H9 (cell line): Measurements from ENCODE around the gene CMPK2. TPM values are rescaled to one million over a fixed set of nuclear protein-coding genes. Genes with fewer than 3 reads are reported as not detected.

ENCODE experiments used
- DNase-seq: peaks from one replicate; pipeline ENCODE4 v3.0.0-alpha.2; 2017
- H2AFZ ChIP-seq: one replicate; pipeline ENCODE4 v1.6.1; 2013; ENCODE audit warnings: mild to moderate bottlenecking, low read length, control low read depth, moderate library complexity
- H2AK5ac ChIP-seq: 2 replicates; pipeline ENCODE4 v1.6.1; 2013; ENCODE audit warnings: low read length, control low read depth, mixed read lengths; ENCODE audit not compliant: insufficient read length
- H2BK120ac ChIP-seq: one replicate; pipeline ENCODE4 v1.6.1; 2013; ENCODE audit warnings: low read depth, mild to moderate bottlenecking, low read length, control low read depth, inconsistent platforms; ENCODE audit not compliant: poor library complexity, severe bottlenecking
- H2BK12ac ChIP-seq: 2 replicates; pipeline ENCODE4 v1.6.1; 2013; ENCODE audit warnings: low read length, control low read depth, mixed read lengths, low read depth; ENCODE audit not compliant: insufficient read length
- H2BK15ac ChIP-seq: 2 replicates; pipeline ENCODE4 v1.6.1; 2013; ENCODE audit warnings: low read depth, low read length, control low read depth
- H2BK20ac ChIP-seq: one replicate; pipeline ENCODE4 v1.6.1; 2013; ENCODE audit warnings: low read depth, mild to moderate bottlenecking, low read length, control low read depth, inconsistent platforms; ENCODE audit not compliant: poor library complexity, severe bottlenecking
- H2BK5ac ChIP-seq: 2 replicates; pipeline ENCODE4 v1.6.1; 2013; ENCODE audit warnings: low read length, control low read depth, mixed read lengths; ENCODE audit not compliant: insufficient read length
- H3K14ac ChIP-seq: 2 replicates; pipeline ENCODE4 v1.6.1; 2013; ENCODE audit warnings: low read length, control low read depth; ENCODE audit not compliant: insufficient read depth
- H3K18ac ChIP-seq: 2 replicates; pipeline ENCODE4 v1.6.1; 2013; ENCODE audit warnings: low read depth, mild to moderate bottlenecking, mixed read lengths, low read length, control low read depth; ENCODE audit not compliant: insufficient read length
- H3K23ac ChIP-seq: 2 replicates; pipeline ENCODE4 v1.6.1; 2013; ENCODE audit warnings: low read length, control low read depth, mixed read lengths, low read depth; ENCODE audit not compliant: insufficient read length
- H3K23me2 ChIP-seq: 2 replicates; pipeline ENCODE4 v1.6.1; 2013; ENCODE audit warnings: low read depth, mild to moderate bottlenecking, mixed read lengths, low read length, control low read depth; ENCODE audit not compliant: insufficient read length, poor library complexity, severe bottlenecking
- H3K27ac ChIP-seq: 2 replicates; pipeline ENCODE4 v1.5.1; 2013; ENCODE audit warnings: low read length, control low read depth, mixed read lengths, low read depth; ENCODE audit not compliant: insufficient read length
- H3K27me3 ChIP-seq: 2 replicates; pipeline ENCODE4 v1.6.1; 2013; ENCODE audit warnings: low read length, control low read depth, inconsistent platforms; ENCODE audit not compliant: insufficient read depth
- H3K4ac ChIP-seq: 2 replicates; pipeline ENCODE4 v1.6.1; 2013; ENCODE audit warnings: low read depth, mild to moderate bottlenecking, control low read depth, inconsistent platforms, low read length, moderate library complexity
- H3K4me1 ChIP-seq: 2 replicates; pipeline ENCODE4 v1.6.1; 2013; ENCODE audit warnings: low read length, control low read depth, inconsistent platforms; ENCODE audit not compliant: insufficient read depth
- H3K4me2 ChIP-seq: 2 replicates; pipeline ENCODE4 v1.6.1; 2013; ENCODE audit warnings: low read length, control low read depth, mixed read lengths; ENCODE audit not compliant: insufficient read length, insufficient read depth
- H3K56ac ChIP-seq: 2 replicates; pipeline ENCODE4 v1.6.1; 2013; ENCODE audit warnings: low read depth, mild to moderate bottlenecking, mixed read lengths, low read length, control low read depth; ENCODE audit not compliant: insufficient read length
- H3K79me1 ChIP-seq: 2 replicates; pipeline ENCODE4 v1.6.1; 2013; ENCODE audit warnings: low read depth, mild to moderate bottlenecking, moderate library complexity, low read length, control low read depth, inconsistent platforms; ENCODE audit not compliant: insufficient read depth, poor library complexity, severe bottlenecking
- H3K79me2 ChIP-seq: 2 replicates; pipeline ENCODE4 v1.6.1; 2013; ENCODE audit warnings: low read length, control low read depth, inconsistent platforms; ENCODE audit not compliant: insufficient read depth
- H3K9ac ChIP-seq: 2 replicates; pipeline ENCODE4 v1.6.1; 2013; ENCODE audit warnings: low read length, control low read depth, mixed read lengths; ENCODE audit not compliant: insufficient read length; ENCODE audit errors: extremely low read depth
- H3K9me3 ChIP-seq: one replicate; pipeline ENCODE4 v1.6.1; 2013; ENCODE audit warnings: low read depth, low read length, inconsistent platforms; ENCODE audit not compliant: control insufficient read depth
- H3T11ph ChIP-seq: one replicate; pipeline ENCODE4 v1.6.1; 2013; ENCODE audit warnings: mild to moderate bottlenecking, low read length, control low read depth, inconsistent platforms
- H4K20me1 ChIP-seq: one replicate; pipeline ENCODE4 v1.6.1; 2013; ENCODE audit not compliant: control insufficient read depth, insufficient read length, insufficient read depth
- H4K5ac ChIP-seq: 2 replicates; pipeline ENCODE4 v1.6.1; 2013; ENCODE audit warnings: low read depth, mild to moderate bottlenecking, mixed read lengths, low read length, control low read depth; ENCODE audit not compliant: insufficient read length
- H4K8ac ChIP-seq: replicated peaks from 2 replicates; pipeline ENCODE4 v1.6.1; 2013; ENCODE audit warnings: low read length, control low read depth, mixed read lengths, low read depth; ENCODE audit not compliant: insufficient read length
- H4K91ac ChIP-seq: 2 replicates; pipeline ENCODE4 v1.6.1; 2013; ENCODE audit warnings: low read depth, mild to moderate bottlenecking, moderate library complexity, mixed read lengths, low read length, control low read depth; ENCODE audit not compliant: insufficient read length
- H3K27ac Mint-ChIP-seq, 3 experiments: 2 replicates in 2 of 3; 3 replicates in 1 of 3; pipeline ENCODE4 v1.8.0; 2020 to 2021; ENCODE audit warnings: mixed read lengths in 3 of 3, mild to moderate bottlenecking in 1 of 3, moderate library complexity in 1 of 3
- H3K27me3 Mint-ChIP-seq: 2 replicates; pipeline ENCODE4 v1.8.0; 2021; ENCODE audit warnings: low read depth, mild to moderate bottlenecking, moderate library complexity, mixed read lengths
- H3K36me3 Mint-ChIP-seq, 3 experiments: 2 replicates in 2 of 3; 3 replicates in 1 of 3; pipeline ENCODE4 v1.8.0; 2020 to 2021; ENCODE audit warnings: low read depth in 3 of 3, mixed read lengths in 3 of 3; ENCODE audit not compliant: insufficient read depth in 1 of 3
- H3K4me1 Mint-ChIP-seq, 2 experiments: 2 replicates each; pipeline ENCODE4 v1.8.0; 2020; ENCODE audit warnings: mixed read lengths in 2 of 2
- H3K4me3 Mint-ChIP-seq, 2 experiments: 2 replicates in 1 of 2; 3 replicates in 1 of 2; pipeline ENCODE4 v1.8.0; 2020 to 2021; ENCODE audit warnings: mild to moderate bottlenecking in 2 of 2, mixed read lengths in 2 of 2, moderate library complexity in 1 of 2
- H3K9me3 Mint-ChIP-seq, 2 experiments: 2 replicates in 1 of 2; 3 replicates in 1 of 2; pipeline ENCODE4 v1.8.0; 2020; ENCODE audit warnings: mild to moderate bottlenecking in 2 of 2, mixed read lengths in 2 of 2, moderate library complexity in 1 of 2
- CTCF ChIP-seq: fragments of 200-600 bp; sonication (generic); conservative IDR thresholded peaks from 3 replicates; pipeline ENCODE4 v1.8.0; 2021; ENCODE audit warnings: antibody characterized with exemption, mild to moderate bottlenecking
- WGBS: extraction: QIAGEN DNeasy Blood & Tissue Kit; methylation state at CpG from one replicate; pipeline ENCODE4 v1.1.7; 2013; ENCODE audit warnings: missing lambda C conversion rate, low lambda C conversion rate, mixed read lengths; ENCODE audit not compliant: insufficient read length; ENCODE audit errors: extremely low coverage; 5-methylcytosine and 5-hydroxymethylcytosine counted together
- total RNA-seq: library from RNA; stranded (reverse); gene quantifications from 2 replicates; pipeline ENCODE4 v1.2.1, GENCODE V29; 2021

The CMPK2 gene
- total RNA-seq, 1 experiment from 2014 or later, result 0.90 TPM

GRCh38 chr2:6856548-6856920, 9.2 kb downstream of the CMPK2 start:
- peaks cover 12 to 28% (median 28%) of the 10 kb centered on the region in 3 experiments for H3K36me3 Mint-ChIP-seq

More at GRCh38 chr2:6856548-6856920, 9.2 kb downstream of the CMPK2 start:
- H4K8ac ChIP-seq, result no peak overlapping the region
- H4K5ac ChIP-seq, result no peak overlapping the region
- H3K27ac Mint-ChIP-seq, result no peak overlapping the region
- H3K9ac ChIP-seq, result no peak overlapping the region
- no peak overlapping the region for H3T11ph ChIP-seq
- H2BK12ac ChIP-seq, result no peak overlapping the region
- H3K4me2 ChIP-seq, result no peak overlapping the region
- peaks cover 8% of the 10 kb centered on the region for H3K27me3 Mint-ChIP-seq
- H3K27ac ChIP-seq, result no peak overlapping the region
- no peak overlapping the region for H3K18ac ChIP-seq
- H3K14ac ChIP-seq, result no peak overlapping the region
- H3K4me1 ChIP-seq, result no peaks in the 10 kb centered on the region
- H2BK5ac ChIP-seq, result no peak overlapping the region
- no CpG with 5 or more reads among the region's 1 CpG for WGBS
- H2BK120ac ChIP-seq, result no peak overlapping the region
- no peak overlapping the region for H3K4me3 Mint-ChIP-seq
- H3K4ac ChIP-seq, result no peak overlapping the region
- no peaks in the 10 kb centered on the region for H3K79me1 ChIP-seq
- no peak overlapping the region for H2AK5ac ChIP-seq
- H2BK15ac ChIP-seq, result no peak overlapping the region
- TF ChIP-seq CTCF, result no peak
- no peak for DNase-seq
- no peaks in the 10 kb centered on the region for H3K23me2 ChIP-seq
- H2BK20ac ChIP-seq, result no peak overlapping the region
- no peaks in the 10 kb centered on the region; the same call in 1 of the 2 replicates for H3K79me2 ChIP-seq
- no peak overlapping the region for H2AFZ ChIP-seq
- H3K9me3 Mint-ChIP-seq, result peaks cover 31 to 33% of the 10 kb centered on the region in 2 experiments
- no peaks in the 10 kb centered on the region for H3K4me1 Mint-ChIP-seq
- no peak overlapping the region for H4K91ac ChIP-seq
- no peaks in the 10 kb centered on the region for H3K27me3 ChIP-seq
- H3K56ac ChIP-seq, result no peak overlapping the region
- no peaks in the 10 kb centered on the region for H4K20me1 ChIP-seq
- H3K23ac ChIP-seq, result no peak overlapping the region
- no peaks in the 10 kb centered on the region for H3K9me3 ChIP-seq
